H9 (cell line): ENCODE results near the gene OBP2B. TPM values are rescaled to one million over a fixed set of nuclear protein-coding genes. Genes with fewer than 3 reads are reported as not detected.
A peak's percentile ranks its signal among the peaks of the same experiment; 100 is the strongest.

Experiments used
- DNase-seq: peaks from one replicate; pipeline ENCODE4 v3.0.0-alpha.2; 2017
- H2AFZ ChIP-seq: one replicate; pipeline ENCODE4 v1.6.1; 2013; ENCODE audit warnings: mild to moderate bottlenecking, low read length, control low read depth, moderate library complexity
- H2AK5ac ChIP-seq: 2 replicates; pipeline ENCODE4 v1.6.1; 2013; ENCODE audit warnings: low read length, control low read depth, mixed read lengths; ENCODE audit not compliant: insufficient read length
- H2BK120ac ChIP-seq: one replicate; pipeline ENCODE4 v1.6.1; 2013; ENCODE audit warnings: low read depth, mild to moderate bottlenecking, low read length, control low read depth, inconsistent platforms; ENCODE audit not compliant: poor library complexity, severe bottlenecking
- H2BK12ac ChIP-seq: 2 replicates; pipeline ENCODE4 v1.6.1; 2013; ENCODE audit warnings: low read length, control low read depth, mixed read lengths, low read depth; ENCODE audit not compliant: insufficient read length
- H2BK15ac ChIP-seq: 2 replicates; pipeline ENCODE4 v1.6.1; 2013; ENCODE audit warnings: low read depth, low read length, control low read depth
- H2BK20ac ChIP-seq: one replicate; pipeline ENCODE4 v1.6.1; 2013; ENCODE audit warnings: low read depth, mild to moderate bottlenecking, low read length, control low read depth, inconsistent platforms; ENCODE audit not compliant: poor library complexity, severe bottlenecking
- H2BK5ac ChIP-seq: 2 replicates; pipeline ENCODE4 v1.6.1; 2013; ENCODE audit warnings: low read length, control low read depth, mixed read lengths; ENCODE audit not compliant: insufficient read length
- H3K14ac ChIP-seq: 2 replicates; pipeline ENCODE4 v1.6.1; 2013; ENCODE audit warnings: low read length, control low read depth; ENCODE audit not compliant: insufficient read depth
- H3K18ac ChIP-seq: 2 replicates; pipeline ENCODE4 v1.6.1; 2013; ENCODE audit warnings: low read depth, mild to moderate bottlenecking, mixed read lengths, low read length, control low read depth; ENCODE audit not compliant: insufficient read length
- H3K23ac ChIP-seq: 2 replicates; pipeline ENCODE4 v1.6.1; 2013; ENCODE audit warnings: low read length, control low read depth, mixed read lengths, low read depth; ENCODE audit not compliant: insufficient read length
- H3K23me2 ChIP-seq: 2 replicates; pipeline ENCODE4 v1.6.1; 2013; ENCODE audit warnings: low read depth, mild to moderate bottlenecking, mixed read lengths, low read length, control low read depth; ENCODE audit not compliant: insufficient read length, poor library complexity, severe bottlenecking
- H3K27ac ChIP-seq: 2 replicates; pipeline ENCODE4 v1.5.1; 2013; ENCODE audit warnings: low read length, control low read depth, mixed read lengths, low read depth; ENCODE audit not compliant: insufficient read length
- H3K27me3 ChIP-seq: 2 replicates; pipeline ENCODE4 v1.6.1; 2013; ENCODE audit warnings: low read length, control low read depth, inconsistent platforms; ENCODE audit not compliant: insufficient read depth
- H3K4ac ChIP-seq: 2 replicates; pipeline ENCODE4 v1.6.1; 2013; ENCODE audit warnings: low read depth, mild to moderate bottlenecking, control low read depth, inconsistent platforms, low read length, moderate library complexity
- H3K4me1 ChIP-seq: 2 replicates; pipeline ENCODE4 v1.6.1; 2013; ENCODE audit warnings: low read length, control low read depth, inconsistent platforms; ENCODE audit not compliant: insufficient read depth
- H3K4me2 ChIP-seq: 2 replicates; pipeline ENCODE4 v1.6.1; 2013; ENCODE audit warnings: low read length, control low read depth, mixed read lengths; ENCODE audit not compliant: insufficient read length, insufficient read depth
- H3K56ac ChIP-seq: 2 replicates; pipeline ENCODE4 v1.6.1; 2013; ENCODE audit warnings: low read depth, mild to moderate bottlenecking, mixed read lengths, low read length, control low read depth; ENCODE audit not compliant: insufficient read length
- H3K79me1 ChIP-seq: 2 replicates; pipeline ENCODE4 v1.6.1; 2013; ENCODE audit warnings: low read depth, mild to moderate bottlenecking, moderate library complexity, low read length, control low read depth, inconsistent platforms; ENCODE audit not compliant: insufficient read depth, poor library complexity, severe bottlenecking
- H3K79me2 ChIP-seq: 2 replicates; pipeline ENCODE4 v1.6.1; 2013; ENCODE audit warnings: low read length, control low read depth, inconsistent platforms; ENCODE audit not compliant: insufficient read depth
- H3K9ac ChIP-seq: 2 replicates; pipeline ENCODE4 v1.6.1; 2013; ENCODE audit warnings: low read length, control low read depth, mixed read lengths; ENCODE audit not compliant: insufficient read length; ENCODE audit errors: extremely low read depth
- H3K9me3 ChIP-seq: one replicate; pipeline ENCODE4 v1.6.1; 2013; ENCODE audit warnings: low read depth, low read length, inconsistent platforms; ENCODE audit not compliant: control insufficient read depth
- H3T11ph ChIP-seq: one replicate; pipeline ENCODE4 v1.6.1; 2013; ENCODE audit warnings: mild to moderate bottlenecking, low read length, control low read depth, inconsistent platforms
- H4K20me1 ChIP-seq: one replicate; pipeline ENCODE4 v1.6.1; 2013; ENCODE audit not compliant: control insufficient read depth, insufficient read length, insufficient read depth
- H4K5ac ChIP-seq: 2 replicates; pipeline ENCODE4 v1.6.1; 2013; ENCODE audit warnings: low read depth, mild to moderate bottlenecking, mixed read lengths, low read length, control low read depth; ENCODE audit not compliant: insufficient read length
- H4K8ac ChIP-seq: replicated peaks from 2 replicates; pipeline ENCODE4 v1.6.1; 2013; ENCODE audit warnings: low read length, control low read depth, mixed read lengths, low read depth; ENCODE audit not compliant: insufficient read length
- H4K91ac ChIP-seq: 2 replicates; pipeline ENCODE4 v1.6.1; 2013; ENCODE audit warnings: low read depth, mild to moderate bottlenecking, moderate library complexity, mixed read lengths, low read length, control low read depth; ENCODE audit not compliant: insufficient read length
- H3K27ac Mint-ChIP-seq, 3 experiments: 2 replicates in 2 of 3; 3 replicates in 1 of 3; pipeline ENCODE4 v1.8.0; 2020 to 2021; ENCODE audit warnings: mixed read lengths in 3 of 3, mild to moderate bottlenecking in 1 of 3, moderate library complexity in 1 of 3
- H3K27me3 Mint-ChIP-seq: 2 replicates; pipeline ENCODE4 v1.8.0; 2021; ENCODE audit warnings: low read depth, mild to moderate bottlenecking, moderate library complexity, mixed read lengths
- H3K36me3 Mint-ChIP-seq, 3 experiments: 2 replicates in 2 of 3; 3 replicates in 1 of 3; pipeline ENCODE4 v1.8.0; 2020 to 2021; ENCODE audit warnings: low read depth in 3 of 3, mixed read lengths in 3 of 3; ENCODE audit not compliant: insufficient read depth in 1 of 3
- H3K4me1 Mint-ChIP-seq, 2 experiments: 2 replicates each; pipeline ENCODE4 v1.8.0; 2020; ENCODE audit warnings: mixed read lengths in 2 of 2
- H3K4me3 Mint-ChIP-seq, 2 experiments: 2 replicates in 1 of 2; 3 replicates in 1 of 2; pipeline ENCODE4 v1.8.0; 2020 to 2021; ENCODE audit warnings: mild to moderate bottlenecking in 2 of 2, mixed read lengths in 2 of 2, moderate library complexity in 1 of 2
- H3K9me3 Mint-ChIP-seq, 2 experiments: 2 replicates in 1 of 2; 3 replicates in 1 of 2; pipeline ENCODE4 v1.8.0; 2020; ENCODE audit warnings: mild to moderate bottlenecking in 2 of 2, mixed read lengths in 2 of 2, moderate library complexity in 1 of 2
- WGBS: extraction: QIAGEN DNeasy Blood & Tissue Kit; methylation state at CpG from one replicate; pipeline ENCODE4 v1.1.7; 2013; ENCODE audit warnings: missing lambda C conversion rate, low lambda C conversion rate, mixed read lengths; ENCODE audit not compliant: insufficient read length; ENCODE audit errors: extremely low coverage; 5-methylcytosine and 5-hydroxymethylcytosine counted together
- total RNA-seq: library from RNA; stranded (reverse); gene quantifications from 2 replicates; pipeline ENCODE4 v1.2.1, GENCODE V29; 2021
- TF ChIP-seq, protein P1 (sequence below): fragments of 200-600 bp; sonication (generic); conservative IDR thresholded peaks from 3 replicates; pipeline ENCODE4 v1.8.0; 2021; ENCODE audit warnings: antibody characterized with exemption, mild to moderate bottlenecking

The OBP2B gene
- total RNA-seq, 1 experiment from 2014 or later = not detected

DNA sequence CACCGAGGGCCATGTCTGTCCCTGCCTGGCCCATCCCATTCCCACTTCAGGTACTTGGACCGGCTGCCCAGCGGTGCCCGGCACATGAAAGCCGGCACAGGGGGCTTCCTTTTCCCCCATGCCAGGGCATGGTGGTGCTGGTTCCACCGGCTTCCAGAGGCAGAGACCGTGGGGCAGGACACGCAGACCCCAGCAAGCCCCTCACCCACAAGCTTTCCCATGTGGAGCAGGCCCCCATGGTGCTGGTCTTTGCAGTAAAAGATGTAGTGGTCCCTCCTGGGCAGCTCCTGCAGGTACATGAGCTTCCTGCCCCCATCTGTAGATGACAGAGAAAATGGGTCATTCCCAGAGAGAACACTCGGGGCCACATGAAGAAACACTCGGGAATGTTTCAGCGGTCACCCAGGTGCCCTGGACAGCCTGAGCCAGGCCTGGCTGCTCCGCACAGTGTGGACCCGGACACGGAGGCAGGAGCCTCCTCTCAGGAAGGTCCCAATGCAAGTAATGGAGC is 2.0 kb downstream of the OBP2B start:
- no peak overlapping the region for H4K91ac ChIP-seq
- H3K56ac ChIP-seq = no peak overlapping the region
- no peaks in the 10 kb centered on the region for H3K4me1 ChIP-seq
- H3K9ac ChIP-seq = no peak overlapping the region
- H3K23me2 ChIP-seq = no peaks in the 10 kb centered on the region
- no peak overlapping the region for H4K5ac ChIP-seq
- no peaks in the 10 kb centered on the region for H3K79me2 ChIP-seq
- no peak overlapping the region for H3K23ac ChIP-seq
- no peak overlapping the region for H3K18ac ChIP-seq
- H3K4me1 Mint-ChIP-seq = no peaks in the 10 kb centered on the region
- H2BK120ac ChIP-seq = no peak overlapping the region
- H3T11ph ChIP-seq = no peak overlapping the region
- no peak overlapping the region for H3K4me3 Mint-ChIP-seq
- H2AFZ ChIP-seq = no peak overlapping the region
- no peak overlapping the region; a peak in 1 of 7 replicates for H3K27ac Mint-ChIP-seq
- H2BK20ac ChIP-seq = no peak overlapping the region
- H2BK12ac ChIP-seq = no peak overlapping the region
- no peaks in the 10 kb centered on the region for H4K20me1 ChIP-seq
- no peak overlapping the region for H4K8ac ChIP-seq
- H3K36me3 Mint-ChIP-seq = no peaks in the 10 kb centered on the region
- no peak overlapping the region for H2BK15ac ChIP-seq
- H3K9me3 Mint-ChIP-seq = peaks cover 0 to 3% of the 10 kb centered on the region in 2 experiments; a peak in 1 of 5 replicates
- TF ChIP-seq, protein P1, sequence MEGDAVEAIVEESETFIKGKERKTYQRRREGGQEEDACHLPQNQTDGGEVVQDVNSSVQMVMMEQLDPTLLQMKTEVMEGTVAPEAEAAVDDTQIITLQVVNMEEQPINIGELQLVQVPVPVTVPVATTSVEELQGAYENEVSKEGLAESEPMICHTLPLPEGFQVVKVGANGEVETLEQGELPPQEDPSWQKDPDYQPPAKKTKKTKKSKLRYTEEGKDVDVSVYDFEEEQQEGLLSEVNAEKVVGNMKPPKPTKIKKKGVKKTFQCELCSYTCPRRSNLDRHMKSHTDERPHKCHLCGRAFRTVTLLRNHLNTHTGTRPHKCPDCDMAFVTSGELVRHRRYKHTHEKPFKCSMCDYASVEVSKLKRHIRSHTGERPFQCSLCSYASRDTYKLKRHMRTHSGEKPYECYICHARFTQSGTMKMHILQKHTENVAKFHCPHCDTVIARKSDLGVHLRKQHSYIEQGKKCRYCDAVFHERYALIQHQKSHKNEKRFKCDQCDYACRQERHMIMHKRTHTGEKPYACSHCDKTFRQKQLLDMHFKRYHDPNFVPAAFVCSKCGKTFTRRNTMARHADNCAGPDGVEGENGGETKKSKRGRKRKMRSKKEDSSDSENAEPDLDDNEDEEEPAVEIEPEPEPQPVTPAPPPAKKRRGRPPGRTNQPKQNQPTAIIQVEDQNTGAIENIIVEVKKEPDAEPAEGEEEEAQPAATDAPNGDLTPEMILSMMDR = no peak
- no peak overlapping the region for H3K4me2 ChIP-seq
- no peaks in the 10 kb centered on the region for H3K79me1 ChIP-seq
- DNase-seq = peak; percentile 21
- no peak overlapping the region for H2AK5ac ChIP-seq
- H3K27me3 ChIP-seq = peaks cover 11% of the 10 kb centered on the region; the same call in 1 of the 2 replicates
- no CpG with 5 or more reads among the region's 14 CpGs for WGBS
- peaks cover 93% of the 10 kb centered on the region for H3K27me3 Mint-ChIP-seq
- no peak overlapping the region; the same call in 1 of the 2 replicates for H3K14ac ChIP-seq
- no peak overlapping the region for H2BK5ac ChIP-seq
- H3K4ac ChIP-seq = no peak overlapping the region
- H3K27ac ChIP-seq = no peak overlapping the region
- no peaks in the 10 kb centered on the region for H3K9me3 ChIP-seq
